Erythroblast (primary cell): ENCODE measurements around the gene ANKAR.

Source experiments
- GATA1 ChIP-seq: IDR thresholded peaks from 2 replicates; pipeline ENCODE4 v1.6.1; 2011; ENCODE audit warnings: low read depth, mild to moderate bottlenecking, control low read depth, low read length, moderate library complexity
- POLR2A ChIP-seq: IDR thresholded peaks from 2 replicates; pipeline ENCODE4 v1.6.1; 2011; ENCODE audit warnings: mild to moderate bottlenecking, low read length

DNA sequence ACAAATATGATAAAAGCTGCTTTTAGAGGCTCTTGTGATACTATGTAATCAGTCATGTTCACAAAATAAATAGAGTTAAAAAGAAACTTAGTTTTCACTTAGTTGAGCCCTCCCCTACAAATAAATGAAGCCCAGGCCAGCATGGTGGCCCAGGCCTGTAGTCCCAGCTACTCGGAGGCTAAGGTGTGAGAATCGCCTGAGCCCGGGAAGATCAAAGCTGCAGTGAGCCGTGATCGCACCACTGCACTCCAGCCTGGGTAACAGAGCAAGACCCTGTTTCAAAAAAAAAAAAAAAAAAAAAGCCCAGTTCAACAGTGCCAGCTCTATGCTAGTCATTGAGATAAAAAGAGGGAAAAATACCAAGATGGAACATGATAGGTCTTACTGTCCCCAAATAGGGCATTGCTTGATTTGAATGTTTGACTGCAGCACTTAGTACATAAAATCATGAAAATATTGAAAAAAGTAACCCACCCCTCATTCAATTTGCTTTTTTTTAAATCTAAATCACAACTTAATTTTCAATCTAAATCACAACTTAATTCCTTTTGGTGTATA, 11.7 kb upstream of the ANKAR start:
- TF ChIP-seq POLR2A: no peak
- TF ChIP-seq GATA1: no peak
